Stimulated activated CD8-positive, alpha-beta memory T cell treated with anti-CD3 and anti-CD28 coated beads, Interleukin-7, amount 100 ng/mL, for 24 hours (primary cell): ENCODE data around the gene KDM4B.

Experiments
- DNase-seq: peaks from one replicate; pipeline ENCODE4 v3.0.0-alpha.2; 2020; ENCODE audit warnings: low read depth

Gene KDM4B

GRCh38 chr19:4984438-4984990 lies 15.6 kb downstream of the KDM4B start:
- DNase-seq, result no peak

GRCh38 chr19:4985551-4985991 lies 16.7 kb downstream of the KDM4B start:
- no peak for DNase-seq

GRCh38 chr19:4986056-4986455 lies 17.1 kb downstream of the KDM4B start:
- DNase-seq, result no peak

- no peak for DNase-seq
Measured at GRCh38 chr19:4986471-4986891, 17.6 kb downstream of the KDM4B start.

- no peak for DNase-seq
Measured at GRCh38 chr19:4987256-4987655, 18.3 kb downstream of the KDM4B start.

- DNase-seq, result no peak
Measured at GRCh38 chr19:4987692-4988370, 18.9 kb downstream of the KDM4B start.

GRCh38 chr19:4988770-4989251 lies 19.9 kb downstream of the KDM4B start:
- no peak for DNase-seq

GRCh38 chr19:4990306-4990705 lies 21.4 kb downstream of the KDM4B start:
- no peak for DNase-seq

- no peak for DNase-seq
Measured at GRCh38 chr19:4991538-4991937, 22.6 kb downstream of the KDM4B start.

GRCh38 chr19:4991996-4992698 lies 23.2 kb downstream of the KDM4B start:
- no peak for DNase-seq

GRCh38 chr19:4993683-4994082 lies 24.8 kb downstream of the KDM4B start:
- no peak for DNase-seq

- no peak for DNase-seq
Measured at GRCh38 chr19:4996701-4997100, 27.8 kb downstream of the KDM4B start.

- DNase-seq, result no peak
Measured at GRCh38 chr19:4997297-4997696, 28.4 kb downstream of the KDM4B start.

- no peak for DNase-seq
Measured at GRCh38 chr19:5000120-5000611, 31.3 kb downstream of the KDM4B start.

GRCh38 chr19:5001615-5002014 lies 32.7 kb downstream of the KDM4B start:
- no peak for DNase-seq

GRCh38 chr19:5002143-5002542 lies 33.2 kb downstream of the KDM4B start:
- DNase-seq, result no peak

- DNase-seq, result no peak
Measured at GRCh38 chr19:5003781-5004180, 34.9 kb downstream of the KDM4B start.

GRCh38 chr19:5005096-5005495 lies 36.2 kb downstream of the KDM4B start:
- no peak for DNase-seq

GRCh38 chr19:5006201-5006600 lies 37.3 kb downstream of the KDM4B start:
- DNase-seq, result no peak

- DNase-seq, result no peak
Measured at GRCh38 chr19:5006821-5007220, 37.9 kb downstream of the KDM4B start.

- DNase-seq, result no peak
Measured at GRCh38 chr19:5011476-5012238, 42.7 kb downstream of the KDM4B start.
